ENCODE results near the gene HSPA1A. TPM values are rescaled to one million over a fixed set of nuclear protein-coding genes. Genes with fewer than 3 reads are reported as not detected.
A peak's percentile ranks its signal among the peaks of the same experiment; 100 is the strongest.
"Not testable (repeated sequence)": the region's sequence is repeated elsewhere in the genome, so short reads cannot be mapped to it uniquely, and the experiment has no call there.

The HSPA1A gene
- total RNA-seq, 2 donors from 2014 or later = 16.5 to 37.6 TPM

DNA sequence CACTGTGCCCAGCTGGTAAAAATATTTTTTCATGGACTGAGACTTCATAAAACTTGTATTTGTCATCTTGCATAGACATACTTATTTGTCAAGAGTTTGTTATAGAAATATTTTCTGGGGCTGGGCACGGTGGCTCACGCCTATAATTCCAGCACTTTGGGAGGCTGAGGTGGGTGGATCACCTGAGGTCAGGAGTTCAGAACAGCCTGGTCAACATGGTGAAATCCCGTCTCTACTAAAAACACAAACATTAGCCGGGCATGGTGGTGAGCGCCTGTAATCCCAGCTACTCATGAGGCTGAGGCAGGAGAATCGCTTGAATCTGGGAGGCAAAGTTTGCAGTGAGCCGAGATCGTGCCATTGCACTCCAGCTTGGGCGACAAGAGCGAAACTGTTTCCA, 6.7 kb upstream of the HSPA1A start:
- not testable (repeated sequence) for ATAC-seq (replicated peaks in 1 of 2); H3K4me3 Mint-ChIP-seq; H3K9me3 Mint-ChIP-seq; DNase-seq; H3K36me3 Mint-ChIP-seq (ENCODE audit: insufficient read depth in 2 of 2); H3K27ac Mint-ChIP-seq; H3K27me3 Mint-ChIP-seq (ENCODE audit: low read depth)
- H3K4me1 Mint-ChIP-seq (ENCODE audit: low read depth) = peaks cover 46% of the 10 kb centered on the region

- no peaks in the 10 kb centered on the region for H3K27me3 Mint-ChIP-seq (ENCODE audit: low read depth)
- peak overlapping the region in 1 of 2 donors; percentile 99 for H3K4me3 Mint-ChIP-seq
- peaks cover 0 to 1% of the 10 kb centered on the region in 2 donors for H3K36me3 Mint-ChIP-seq (ENCODE audit: insufficient read depth in 2 of 2)
- H3K27ac Mint-ChIP-seq = peak overlapping the region; percentile 100
- DNase-seq (no peak), ATAC-seq (replicated peaks in 1 of 2) (no peak)
- peaks cover 27% of the 10 kb centered on the region for H3K4me1 Mint-ChIP-seq (ENCODE audit: low read depth)
- no peaks in the 10 kb centered on the region for H3K9me3 Mint-ChIP-seq
These were observed 3.7 kb upstream of the HSPA1A start for GRCh38 chr6:31811645-31812044.

GRCh38 chr6:31813465-31813849, 1.9 kb upstream of the HSPA1A start:
- no peak for ATAC-seq (replicated peaks in 1 of 2)
- peak overlapping the region; percentile 100 for H3K27ac Mint-ChIP-seq
- H3K4me1 Mint-ChIP-seq (ENCODE audit: low read depth) = peaks cover 32% of the 10 kb centered on the region

GRCh38 chr6:31814677-31815024, 692 bp upstream of the HSPA1A start:
- Mint-ChIP-seq H3K36me3 (ENCODE audit: insufficient read depth in 2 of 2) (peaks cover 0 to 1% of the 10 kb centered on the region in 2 donors), H3K4me3 (peak overlapping the region; percentile 97 to 99)

More at GRCh38 chr6:31813465-31813849, 1.9 kb upstream of the HSPA1A start:
- Mint-ChIP-seq H3K9me3 (no peaks in the 10 kb centered on the region), H3K36me3 (ENCODE audit: insufficient read depth in 2 of 2) (peaks cover 0 to 1% of the 10 kb centered on the region in 2 donors), H3K4me3 (peak overlapping the region; percentile 97 to 99), H3K27me3 (ENCODE audit: low read depth) (no peaks in the 10 kb centered on the region)
- no peak for DNase-seq

GRCh38 chr6:31817133-31817928, 2.0 kb downstream of the HSPA1A start:
- ATAC-seq (replicated peaks in 1 of 2) = peak; percentile 17 to 33
- H3K36me3 Mint-ChIP-seq (ENCODE audit: insufficient read depth in 2 of 2) = not testable (repeated sequence)

More at GRCh38 chr6:31814677-31815024, 692 bp upstream of the HSPA1A start:
- H3K27me3 Mint-ChIP-seq (ENCODE audit: low read depth) = no peaks in the 10 kb centered on the region
- ATAC-seq (replicated peaks in 1 of 2) (peak; percentile 26 to 32), DNase-seq (peak; percentile 71 to 76)
- H3K4me1 Mint-ChIP-seq (ENCODE audit: low read depth) = peaks cover 38% of the 10 kb centered on the region
- peak overlapping the region; percentile 77 for H3K27ac Mint-ChIP-seq
- H3K9me3 Mint-ChIP-seq = no peaks in the 10 kb centered on the region

DNA sequence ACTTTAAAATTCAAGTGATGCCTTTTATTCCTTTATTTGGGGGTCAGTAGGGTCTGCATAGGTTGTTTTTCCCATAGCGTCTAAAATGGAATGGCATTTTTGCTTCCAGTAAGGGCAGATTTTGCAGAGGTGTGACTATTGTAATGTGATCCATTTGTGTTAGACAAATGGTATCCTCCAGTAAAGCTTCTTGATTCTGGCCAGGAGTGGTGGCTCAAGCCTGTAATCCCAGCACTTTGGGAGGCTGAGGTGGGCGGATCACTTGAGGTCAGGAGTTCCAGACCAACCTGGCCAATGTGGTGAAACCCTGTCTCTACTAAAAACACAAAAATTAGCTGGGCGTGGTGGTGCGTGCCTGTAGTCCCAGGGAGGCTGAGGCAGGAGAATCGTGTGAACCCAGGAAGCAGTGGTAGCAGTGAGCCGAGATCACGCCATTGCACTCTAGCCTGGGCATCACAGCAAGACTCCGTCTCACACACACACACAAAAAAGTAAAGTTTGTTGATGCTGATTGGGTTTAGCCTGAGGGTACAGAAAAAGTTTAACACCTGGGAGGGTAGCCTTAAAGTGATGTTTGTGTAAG, 2.7 kb downstream of the HSPA1A start:
- not testable (repeated sequence) for ATAC-seq (replicated peaks in 1 of 2); H3K9me3 Mint-ChIP-seq; H3K27me3 Mint-ChIP-seq (ENCODE audit: low read depth); H3K36me3 Mint-ChIP-seq (ENCODE audit: insufficient read depth in 2 of 2)
- Mint-ChIP-seq H3K4me3 (peak overlapping the region; percentile 84 to 98), H3K27ac (peak overlapping the region; percentile 93), H3K4me1 (ENCODE audit: low read depth) (peaks cover 54% of the 10 kb centered on the region)
- DNase-seq = peak in 1 of 2 donors; percentile 32

More at GRCh38 chr6:31817133-31817928, 2.0 kb downstream of the HSPA1A start:
- H3K9me3 Mint-ChIP-seq; H3K27me3 Mint-ChIP-seq (ENCODE audit: low read depth); DNase-seq: not testable (repeated sequence)
- Mint-ChIP-seq H3K27ac (peak overlapping the region; percentile 93), H3K4me3 (peak overlapping the region; percentile 84 to 98), H3K4me1 (ENCODE audit: low read depth) (peaks cover 54% of the 10 kb centered on the region)

DNA sequence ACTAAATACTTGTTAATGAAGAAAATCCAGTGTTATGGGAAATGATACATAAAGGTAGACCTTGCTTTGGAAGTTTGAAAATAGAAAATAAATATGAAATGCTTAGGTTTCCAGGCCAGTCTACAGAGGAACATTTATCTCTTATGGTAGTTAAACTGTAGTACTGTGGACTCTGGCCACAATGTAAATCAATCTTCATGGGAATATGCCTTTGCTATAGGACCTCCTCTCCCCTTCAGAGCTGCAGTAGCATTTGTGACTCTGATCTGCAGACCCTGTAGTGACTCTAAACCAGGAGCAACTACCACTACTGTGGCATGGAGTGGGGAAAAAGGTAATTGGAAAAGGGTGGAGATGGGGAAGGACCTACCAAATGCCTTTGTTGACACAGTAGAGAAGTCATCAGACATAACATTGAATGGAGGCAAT, 4.5 kb downstream of the HSPA1A start:
- DNase-seq = no peak
- Mint-ChIP-seq H3K36me3 (ENCODE audit: insufficient read depth in 2 of 2) (no peaks in the 10 kb centered on the region), H3K27ac (peak overlapping the region; percentile 24), H3K4me1 (ENCODE audit: low read depth) (peaks cover 54% of the 10 kb centered on the region), H3K4me3 (peak overlapping the region; percentile 42 to 67), H3K27me3 (ENCODE audit: low read depth) (no peaks in the 10 kb centered on the region), H3K9me3 (no peaks in the 10 kb centered on the region)
- no peak for ATAC-seq (replicated peaks in 1 of 2)

DNA sequence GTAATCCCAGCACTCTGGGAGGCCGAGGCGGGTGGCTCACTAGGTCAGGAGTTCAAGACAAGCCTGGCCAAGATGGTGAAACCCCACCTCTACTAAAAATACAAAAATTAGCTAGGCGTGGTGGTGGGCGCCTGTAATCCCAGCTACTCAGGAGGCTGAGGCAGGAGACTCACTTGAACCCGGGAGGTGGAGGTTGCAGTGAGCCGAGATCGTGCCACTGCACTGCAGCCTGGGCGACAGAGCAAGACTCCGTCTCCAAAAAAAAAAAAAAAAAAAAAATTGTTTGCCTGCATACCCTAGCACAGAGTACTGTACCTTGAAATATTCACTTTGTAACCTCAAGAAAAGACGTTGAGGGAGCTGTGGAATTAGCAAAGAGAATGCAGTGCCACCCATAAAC, 5.1 kb downstream of the HSPA1A start:
- Mint-ChIP-seq H3K4me3 (peak overlapping the region; percentile 88 to 96), H3K4me1 (ENCODE audit: low read depth) (peaks cover 59% of the 10 kb centered on the region)
- H3K9me3 Mint-ChIP-seq; H3K36me3 Mint-ChIP-seq (ENCODE audit: insufficient read depth in 2 of 2); H3K27me3 Mint-ChIP-seq (ENCODE audit: low read depth); H3K27ac Mint-ChIP-seq; DNase-seq; ATAC-seq (replicated peaks in 1 of 2): not testable (repeated sequence)

GRCh38 chr6:31821301-31822035, 6.1 kb downstream of the HSPA1A start:
- peak; percentile 48 to 56 for ATAC-seq (replicated peaks in 1 of 2)
- Mint-ChIP-seq H3K4me1 (ENCODE audit: low read depth) (peaks cover 67% of the 10 kb centered on the region), H3K4me3 (peak overlapping the region; percentile 88 to 96)

DNA sequence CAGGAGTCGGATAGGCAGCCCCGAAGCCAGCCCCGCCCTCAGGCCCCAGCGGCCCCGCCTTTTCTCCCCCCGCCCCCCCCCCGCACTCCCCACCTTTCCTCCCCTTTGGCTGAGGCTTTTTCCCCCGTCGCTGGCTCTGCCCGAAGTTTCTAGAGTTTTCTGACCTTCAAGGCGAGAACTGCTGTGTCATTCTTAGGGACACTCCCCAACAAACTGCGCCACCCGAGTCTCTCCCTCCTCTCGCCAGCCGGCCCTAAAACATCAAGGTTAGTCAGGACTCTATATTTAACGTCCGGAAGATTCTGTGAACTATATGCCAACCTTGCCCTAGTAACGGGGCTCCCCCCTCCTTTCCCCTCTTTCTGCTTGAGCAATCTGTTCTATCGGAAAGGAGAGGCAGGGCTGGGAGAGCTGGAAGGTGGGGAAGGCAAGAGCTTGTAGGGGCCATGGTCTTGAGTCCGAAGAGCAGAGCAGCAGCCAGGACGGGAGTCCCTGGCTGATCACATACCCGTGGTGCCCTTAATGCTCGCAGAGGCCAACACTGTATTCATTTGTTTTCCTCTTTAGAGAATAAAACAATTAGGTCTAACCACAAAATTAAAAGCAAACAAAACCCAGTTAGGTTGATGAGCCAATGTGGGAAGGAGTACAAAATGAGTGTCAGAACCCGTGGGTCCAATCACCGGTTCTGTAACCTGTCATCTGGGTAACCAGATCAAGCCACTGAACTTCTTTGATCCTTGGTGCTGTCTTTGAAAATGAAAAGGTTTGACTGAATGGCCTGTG, 6.9 kb downstream of the HSPA1A start:
- Mint-ChIP-seq H3K27ac (peak overlapping the region; percentile 82), H3K9me3 (no peaks in the 10 kb centered on the region), H3K4me1 (ENCODE audit: low read depth) (peaks cover 74% of the 10 kb centered on the region), H3K4me3 (peak overlapping the region; percentile 88 to 96), H3K27me3 (ENCODE audit: low read depth) (no peaks in the 10 kb centered on the region), H3K36me3 (ENCODE audit: insufficient read depth in 2 of 2) (no peaks in the 10 kb centered on the region)
- peak; percentile 66 to 69 for DNase-seq
- ATAC-seq (replicated peaks in 1 of 2) = peak; percentile 50

More at GRCh38 chr6:31821301-31822035, 6.1 kb downstream of the HSPA1A start:
- Mint-ChIP-seq H3K36me3 (ENCODE audit: insufficient read depth in 2 of 2) (no peaks in the 10 kb centered on the region), H3K27me3 (ENCODE audit: low read depth) (no peaks in the 10 kb centered on the region), H3K27ac (peak overlapping the region; percentile 97), H3K9me3 (no peaks in the 10 kb centered on the region)
- peak; percentile 80 to 85 for DNase-seq

DNA sequence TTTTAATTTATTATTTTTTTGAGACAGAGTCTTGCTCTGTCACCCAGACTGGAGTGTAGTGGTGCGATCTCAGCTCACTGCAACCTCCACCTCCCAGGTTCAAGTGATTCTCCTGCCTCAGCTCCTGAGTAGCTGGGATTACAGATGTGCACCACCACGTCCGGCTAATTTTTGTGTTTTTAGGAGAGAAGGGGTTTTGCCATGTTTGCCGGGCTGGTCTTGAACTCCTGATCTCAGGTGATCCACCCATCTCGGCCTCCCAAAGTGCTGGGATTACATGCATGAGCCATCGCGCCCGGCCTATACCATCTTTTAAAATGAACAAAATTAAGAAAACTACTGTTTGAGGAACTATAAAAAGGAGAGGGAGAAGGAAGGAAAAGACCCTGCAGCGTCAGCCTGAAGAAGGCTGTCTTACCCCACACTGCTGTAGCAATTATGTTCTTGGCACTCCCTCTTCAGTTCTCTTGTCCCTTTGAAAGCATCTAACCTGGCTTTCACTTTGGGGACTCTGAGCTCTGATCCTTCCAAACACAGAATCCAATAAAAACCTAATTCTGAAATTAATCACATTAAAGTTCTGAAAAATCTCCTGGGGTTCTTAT, 8.4 kb downstream of the HSPA1A start:
- H3K36me3 Mint-ChIP-seq (ENCODE audit: insufficient read depth in 2 of 2); H3K9me3 Mint-ChIP-seq; DNase-seq; ATAC-seq (replicated peaks in 1 of 2); H3K27ac Mint-ChIP-seq; H3K27me3 Mint-ChIP-seq (ENCODE audit: low read depth): not testable (repeated sequence)
- peaks cover 63% of the 10 kb centered on the region for H3K4me1 Mint-ChIP-seq (ENCODE audit: low read depth)
- H3K4me3 Mint-ChIP-seq = peak overlapping the region in 1 of 2 donors; percentile 52

GRCh38 chr6:31825553-31825952, 10.2 kb downstream of the HSPA1A start:
- Mint-ChIP-seq H3K27me3 (ENCODE audit: low read depth) (no peaks in the 10 kb centered on the region), H3K9me3 (no peaks in the 10 kb centered on the region), H3K4me3 (peak overlapping the region; percentile 90 to 94), H3K36me3 (ENCODE audit: insufficient read depth in 2 of 2) (peaks cover 2 to 4% of the 10 kb centered on the region in 2 donors), H3K27ac (peak overlapping the region; percentile 89), H3K4me1 (ENCODE audit: low read depth) (peaks cover 60% of the 10 kb centered on the region)
- DNase-seq = no peak
- no peak for ATAC-seq (replicated peaks in 1 of 2)
